Middle frontal gyrus (tissue), 1 donor: ENCODE results near the gene BLTP3A.
"Not testable (repeated sequence)": the region's sequence is repeated elsewhere in the genome, so short reads cannot be mapped to it uniquely, and the experiment has no call there.

ENCODE experiments used
- DNase-seq: peaks from one replicate; pipeline ENCODE4 v3.0.0-alpha.2; 2015; ENCODE audit warnings: low spot score; ENCODE audit errors: extremely low spot score

The BLTP3A gene

GRCh38 chr6:34792605-34793500 lies 970 bp downstream of the BLTP3A start:
- DNase-seq = no peak

GRCh38 chr6:34793877-34794276 lies 2.0 kb downstream of the BLTP3A start:
- no peak for DNase-seq

GRCh38 chr6:34795836-34796425 lies 4.0 kb downstream of the BLTP3A start:
- DNase-seq = no peak

GRCh38 chr6:34798057-34798456 lies 6.2 kb downstream of the BLTP3A start:
- no peak for DNase-seq

- no peak for DNase-seq
Measured at GRCh38 chr6:34799547-34799946, 7.7 kb downstream of the BLTP3A start.

- DNase-seq = no peak
Measured at GRCh38 chr6:34804543-34804942, 12.7 kb downstream of the BLTP3A start.

- not testable (repeated sequence) for DNase-seq
Measured at GRCh38 chr6:34805074-34805473, 13.2 kb downstream of the BLTP3A start.

GRCh38 chr6:34806738-34807453 lies 15.0 kb downstream of the BLTP3A start:
- DNase-seq = no peak

GRCh38 chr6:34808473-34808872 lies 16.6 kb downstream of the BLTP3A start:
- not testable (repeated sequence) for DNase-seq

- not testable (repeated sequence) for DNase-seq
Measured at GRCh38 chr6:34809419-34809818, 17.5 kb downstream of the BLTP3A start.

- no peak for DNase-seq
Measured at GRCh38 chr6:34810017-34810882, 18.4 kb downstream of the BLTP3A start.

- DNase-seq = no peak
Measured at GRCh38 chr6:34810936-34811632, 19.2 kb downstream of the BLTP3A start.

GRCh38 chr6:34813028-34813713 lies 21.3 kb downstream of the BLTP3A start:
- DNase-seq = peak; percentile 5

GRCh38 chr6:34816635-34817301 lies 24.9 kb downstream of the BLTP3A start:
- DNase-seq = no peak

- no peak for DNase-seq
Measured at GRCh38 chr6:34817446-34817845, 25.6 kb downstream of the BLTP3A start.

GRCh38 chr6:34818872-34819570 lies 27.1 kb downstream of the BLTP3A start:
- not testable (repeated sequence) for DNase-seq

- no peak for DNase-seq
Measured at GRCh38 chr6:34819571-34820480, 27.9 kb downstream of the BLTP3A start.

- DNase-seq = no peak
Measured at GRCh38 chr6:34829137-34829536, 37.3 kb downstream of the BLTP3A start.
